GM19324 (cell line): ENCODE results near the gene MAP2.
"Not testable (repeated sequence)": the region's sequence is repeated elsewhere in the genome, so short reads cannot be mapped to it uniquely, and the experiment has no call there.

ENCODE experiments used
- ATAC-seq: cut with Tn5 transposase; IDR thresholded peaks from one replicate; pipeline ENCODE4 v1.9.1; 2021; ENCODE audit warnings: mild to moderate bottlenecking, moderate library complexity; ENCODE audit not compliant: unreplicated experiment, low FRiP score

MAP2 gene

GRCh38 chr2:209473930-209474419 lies 50.1 kb downstream of the MAP2 start:
- ATAC-seq, result no peak

- no peak for ATAC-seq
These were observed 51.1 kb downstream of the MAP2 start for GRCh38 chr2:209474960-209475359.

DNA sequence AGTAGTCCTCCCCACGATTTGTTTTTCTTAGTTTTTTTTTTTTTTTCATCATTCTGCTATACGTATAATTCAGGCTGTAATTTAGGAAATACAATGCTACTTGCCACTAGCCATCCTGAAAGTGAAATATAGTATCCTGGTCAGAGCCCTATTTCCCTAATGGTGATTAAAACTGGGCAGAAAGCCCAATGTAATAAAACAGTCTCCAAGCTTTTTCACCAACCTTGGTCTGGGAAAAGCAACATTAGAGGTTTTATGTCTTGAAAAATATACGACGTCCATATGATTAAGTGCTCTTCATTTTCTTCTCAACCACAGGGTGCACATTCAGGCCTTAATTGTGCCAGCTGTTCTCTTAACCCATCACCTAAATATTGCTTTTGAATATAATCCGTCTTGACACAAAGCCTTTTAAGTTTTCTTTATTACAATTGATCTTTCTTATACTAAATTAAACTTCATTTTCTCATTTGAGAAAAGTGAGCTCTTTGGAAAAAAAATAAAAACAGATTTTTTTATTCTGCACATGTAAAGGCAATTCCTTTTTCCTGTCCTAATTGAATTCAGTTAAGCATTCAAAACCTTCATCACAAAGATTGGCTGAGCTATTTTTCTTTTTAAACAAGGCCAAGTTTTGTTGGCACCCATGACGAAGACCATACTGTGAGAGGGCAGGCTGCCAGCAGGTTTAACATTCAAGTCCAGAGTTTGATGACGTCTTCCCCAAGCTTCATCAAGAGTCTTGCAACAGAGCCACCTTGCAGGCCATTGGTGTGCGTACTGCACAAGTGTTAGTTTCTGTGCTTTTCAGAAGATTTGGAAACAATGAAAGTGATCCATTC lies 52.7 kb downstream of the MAP2 start:
- ATAC-seq, result no peak

- ATAC-seq, result not testable (repeated sequence)
These were observed 68.4 kb downstream of the MAP2 start for GRCh38 chr2:209492296-209492695.

- ATAC-seq, result not testable (repeated sequence)
These were observed 71.3 kb downstream of the MAP2 start for GRCh38 chr2:209495068-209495620.

GRCh38 chr2:209495855-209496585 lies 72.2 kb downstream of the MAP2 start:
- ATAC-seq, result no peak

- ATAC-seq, result no peak
These were observed 72.7 kb downstream of the MAP2 start for GRCh38 chr2:209496586-209496982.

GRCh38 chr2:209498614-209499013 lies 74.8 kb downstream of the MAP2 start:
- no peak for ATAC-seq

GRCh38 chr2:209499069-209499468 lies 75.2 kb downstream of the MAP2 start:
- no peak for ATAC-seq

- ATAC-seq, result no peak
These were observed 77.7 kb downstream of the MAP2 start for GRCh38 chr2:209501579-209501978.

- no peak for ATAC-seq
These were observed 81.6 kb downstream of the MAP2 start for GRCh38 chr2:209505410-209505809.

DNA sequence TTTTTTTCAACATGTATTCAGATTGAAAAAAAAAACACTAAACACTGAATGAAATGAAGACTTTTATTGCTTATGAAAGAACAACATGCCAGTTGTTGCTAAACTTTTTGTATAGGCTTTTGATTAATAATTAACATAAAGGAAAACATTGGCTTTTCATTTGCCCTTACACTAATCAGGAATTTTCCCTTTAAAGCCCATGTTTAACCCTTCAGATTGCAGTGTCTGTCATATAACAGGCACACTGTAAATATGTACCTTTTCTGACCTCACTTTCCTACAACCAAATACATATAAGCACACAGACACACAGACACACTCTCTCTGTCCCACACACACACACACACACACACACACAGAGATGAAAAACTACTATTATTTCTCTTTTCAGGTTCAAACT lies 84.4 kb downstream of the MAP2 start:
- no peak for ATAC-seq

- no peak for ATAC-seq
These were observed 87.8 kb downstream of the MAP2 start for GRCh38 chr2:209511637-209512036.

GRCh38 chr2:209512971-209513370 lies 89.1 kb downstream of the MAP2 start:
- ATAC-seq, result no peak

DNA sequence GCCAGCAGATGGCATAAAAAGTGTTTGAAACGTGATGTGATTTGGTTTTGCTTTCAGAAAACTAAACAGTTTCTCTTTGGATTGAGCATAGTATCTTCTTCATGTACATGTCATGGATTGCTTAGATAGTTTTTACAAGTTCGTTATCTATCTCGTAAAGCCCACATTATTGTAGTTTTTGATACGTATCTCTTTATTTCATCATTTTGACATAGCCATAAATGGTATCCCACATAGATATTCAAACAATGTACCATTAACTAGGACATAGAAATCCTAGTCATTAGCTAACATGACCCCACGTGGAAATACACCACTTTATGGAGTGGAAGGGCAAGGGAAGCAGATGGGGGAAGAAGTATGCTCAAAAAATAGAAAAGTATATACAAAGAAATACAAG lies 93.6 kb downstream of the MAP2 start:
- ATAC-seq, result no peak

GRCh38 chr2:209519271-209519670 lies 95.4 kb downstream of the MAP2 start:
- no peak for ATAC-seq

- ATAC-seq, result no peak
These were observed 96.1 kb downstream of the MAP2 start for GRCh38 chr2:209519906-209520305.

GRCh38 chr2:209523041-209523740 lies 99.3 kb downstream of the MAP2 start:
- no peak for ATAC-seq

DNA sequence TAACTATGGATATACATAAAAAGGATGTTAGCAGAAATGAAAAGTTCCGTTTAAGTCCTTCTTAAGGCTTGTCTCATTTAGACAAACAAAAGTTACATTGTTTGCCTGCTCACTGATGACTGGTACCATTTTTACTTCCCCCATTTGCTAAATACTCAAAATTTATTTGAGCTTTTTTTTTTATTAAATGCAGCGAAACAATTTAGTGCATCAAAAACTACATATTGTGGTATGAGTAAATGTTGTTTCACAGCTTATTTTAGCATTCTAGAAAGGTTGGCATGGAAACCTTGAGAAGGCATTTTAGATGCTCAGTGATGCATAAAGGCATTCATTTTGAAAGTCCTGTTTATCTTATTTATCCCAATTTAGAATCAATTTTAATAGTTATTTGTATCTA lies 100.0 kb downstream of the MAP2 start:
- ATAC-seq, result no peak

DNA sequence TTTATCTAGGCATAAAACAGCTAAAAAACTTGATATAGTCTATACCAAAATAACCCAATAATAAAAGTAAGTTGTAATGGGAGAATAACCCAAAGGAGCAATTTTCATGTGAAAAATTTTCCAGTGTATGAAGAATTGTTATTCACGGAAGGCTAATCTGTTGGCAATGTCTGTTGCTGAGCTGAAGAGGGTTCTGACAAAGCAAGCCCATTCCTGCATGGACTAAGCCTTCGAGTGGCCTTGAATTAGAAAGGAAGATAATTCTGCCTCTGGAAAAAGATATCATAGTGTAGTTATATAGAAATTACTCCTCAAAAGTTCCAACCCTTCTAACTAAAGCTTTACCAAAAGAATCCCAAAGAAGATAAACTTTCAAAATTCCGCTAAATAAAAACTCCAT lies 101.5 kb downstream of the MAP2 start:
- ATAC-seq, result no peak

- ATAC-seq, result no peak
These were observed 102.0 kb downstream of the MAP2 start for GRCh38 chr2:209525834-209526281.
